SK-N-SH treated with all-trans-retinoic acid at 6 μM for 48 hours (cell line): ENCODE results near the gene MRAP.

Experiments used
- ATAC-seq: fragments of 200-7000 bp; cut with Tn5 transposase; 3 replicates; pipeline ENCODE4 v1.9.1; 2020; ENCODE audit warnings: mild to moderate bottlenecking, moderate library complexity
- ARNTL ChIP-seq: fragments of 450-650 bp; formaldehyde crosslinking; IDR thresholded peaks from 2 replicates; pipeline ENCODE4 v1.5.0; 2020; ENCODE audit warnings: low read depth, mild to moderate bottlenecking, moderate library complexity, borderline replicate concordance
- BACH2 ChIP-seq: fragments of 250-450 bp; sonication (Bioruptor Pico); IDR thresholded peaks from 2 replicates; pipeline ENCODE4 v1.9.0; 2021; ENCODE audit warnings: mild to moderate bottlenecking, borderline replicate concordance
- CSDC2 ChIP-seq: fragments of 250-450 bp; sonication (Bioruptor Pico); IDR thresholded peaks from 2 replicates; pipeline ENCODE4 v1.5.0; 2020; ENCODE audit warnings: mild to moderate bottlenecking, moderate library complexity
- ESRRG ChIP-seq: fragments of 250-450 bp; sonication (Bioruptor Pico); IDR thresholded peaks from 2 replicates; pipeline ENCODE4 v1.6.1; 2021; ENCODE audit warnings: mild to moderate bottlenecking
- GLIS3 ChIP-seq: fragments of 250-450 bp; sonication (Bioruptor Pico); IDR thresholded peaks from 2 replicates; pipeline ENCODE4 v1.5.0; 2020; ENCODE audit warnings: mild to moderate bottlenecking, moderate library complexity
- ISL1 ChIP-seq: fragments of 250-450 bp; sonication (Bioruptor Pico); IDR thresholded peaks from 2 replicates; pipeline ENCODE4 v2.1.2; 2022; ENCODE audit warnings: mild to moderate bottlenecking, moderate library complexity
- OSR1 ChIP-seq: fragments of 250-450 bp; sonication (Bioruptor Pico); IDR thresholded peaks from 2 replicates; pipeline ENCODE4 v1.8.0; 2022; ENCODE audit warnings: moderate library complexity, mild to moderate bottlenecking, inconsistent platforms
- PPARA ChIP-seq: fragments of 250-450 bp; sonication (Bioruptor Pico); IDR thresholded peaks from 2 replicates; pipeline ENCODE4 v1.5.0; 2020; ENCODE audit warnings: mild to moderate bottlenecking, borderline replicate concordance
- RARB ChIP-seq: fragments of 250-450 bp; sonication (Bioruptor Pico); IDR thresholded peaks from 2 replicates; pipeline ENCODE4 v1.8.0; 2021; ENCODE audit warnings: mild to moderate bottlenecking, moderate library complexity
- SNAI2 ChIP-seq: fragments of 250-450 bp; sonication (Bioruptor Pico); IDR thresholded peaks from 2 replicates; pipeline ENCODE4 v1.5.0; 2020; ENCODE audit warnings: mild to moderate bottlenecking, moderate library complexity
- TOX ChIP-seq: fragments of 250-450 bp; sonication (Bioruptor Pico); IDR thresholded peaks from 2 replicates; pipeline ENCODE4 v1.8.0; 2021; ENCODE audit warnings: mild to moderate bottlenecking, moderate library complexity, borderline replicate concordance
- ZC3H10 ChIP-seq: fragments of 250-450 bp; sonication (Bioruptor Pico); IDR thresholded peaks from 2 replicates; pipeline ENCODE4 v1.5.1; 2021; ENCODE audit warnings: mild to moderate bottlenecking, moderate library complexity
- ZFP3 ChIP-seq: fragments of 250-450 bp; sonication (Bioruptor Pico); IDR thresholded peaks from 2 replicates; pipeline ENCODE4 v1.5.0; 2020; ENCODE audit warnings: mild to moderate bottlenecking, moderate library complexity
- ZFP30 ChIP-seq: fragments of 450-650 bp; formaldehyde crosslinking; IDR thresholded peaks from 2 replicates; pipeline ENCODE4 v1.5.0; 2022; ENCODE audit warnings: mild to moderate bottlenecking, moderate library complexity
- ZNF565 ChIP-seq: fragments of 450-650 bp; formaldehyde crosslinking; conservative IDR thresholded peaks from 2 replicates; pipeline ENCODE4 v1.5.0; 2020; ENCODE audit warnings: low read depth, mild to moderate bottlenecking, moderate library complexity
- ZNF70 ChIP-seq: fragments of 450-650 bp; formaldehyde crosslinking; IDR thresholded peaks from 2 replicates; pipeline ENCODE4 v1.5.0; 2020; ENCODE audit warnings: mild to moderate bottlenecking, moderate library complexity
- ZNF8 ChIP-seq: fragments of 450-650 bp; formaldehyde crosslinking; IDR thresholded peaks from 2 replicates; pipeline ENCODE4 v1.5.0; 2020; ENCODE audit warnings: mild to moderate bottlenecking, moderate library complexity
- TF ChIP-seq, protein P1 (sequence below): fragments of 250-450 bp; sonication (Bioruptor Pico); IDR thresholded peaks from 2 replicates; pipeline ENCODE4 v1.5.1; 2021; ENCODE audit warnings: mild to moderate bottlenecking, moderate library complexity
- TF ChIP-seq, protein P2 (sequence below): fragments of 250-450 bp; sonication (Bioruptor Pico); IDR thresholded peaks from 2 replicates; pipeline ENCODE4 v1.8.0; 2020; ENCODE audit warnings: mild to moderate bottlenecking, moderate library complexity, borderline replicate concordance
- TF ChIP-seq, protein P3 (sequence below): fragments of 250-450 bp; sonication (Bioruptor Pico); IDR thresholded peaks from 2 replicates; pipeline ENCODE4 v1.5.1; 2020; ENCODE audit warnings: low read depth, mild to moderate bottlenecking, moderate library complexity
- TF ChIP-seq, protein P4 (sequence below): fragments of 250-450 bp; sonication (Bioruptor Pico); IDR thresholded peaks from 2 replicates; pipeline ENCODE4 v1.5.0; 2020; ENCODE audit warnings: mild to moderate bottlenecking, moderate library complexity

MRAP gene

DNA sequence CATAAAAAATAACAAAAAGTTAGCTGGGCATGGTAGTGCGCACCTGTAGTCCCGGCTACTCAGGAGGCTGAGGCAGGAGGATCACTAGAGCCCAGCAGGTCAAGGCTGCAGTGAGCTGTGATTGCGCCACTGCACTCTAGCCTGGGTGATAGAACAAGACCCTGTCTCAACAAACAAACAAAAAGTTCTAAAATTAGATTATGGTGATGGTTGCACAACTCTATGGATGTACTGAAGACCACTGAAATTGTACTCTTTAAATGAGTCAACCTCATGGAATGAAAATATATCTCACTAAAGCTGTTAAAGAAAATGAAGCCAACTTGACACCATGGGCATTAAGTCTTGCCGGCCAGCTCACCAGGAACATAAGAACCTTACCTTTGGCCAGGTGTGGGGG, 9.1 kb downstream of the MRAP start:
- ATAC-seq: no peak
- TF ChIP-seq ESRRG (CRISPR knock-in tag): no peak
- TF ChIP-seq ZC3H10 (CRISPR knock-in tag): no peak
- no peak for TF ChIP-seq TOX (CRISPR knock-in tag)
- TF ChIP-seq ISL1 (CRISPR knock-in tag): no peak
- no peak for TF ChIP-seq GLIS3 (CRISPR knock-in tag)
- no peak for TF ChIP-seq ZNF565 (CRISPR knock-in tag)
- TF ChIP-seq, protein P1, sequence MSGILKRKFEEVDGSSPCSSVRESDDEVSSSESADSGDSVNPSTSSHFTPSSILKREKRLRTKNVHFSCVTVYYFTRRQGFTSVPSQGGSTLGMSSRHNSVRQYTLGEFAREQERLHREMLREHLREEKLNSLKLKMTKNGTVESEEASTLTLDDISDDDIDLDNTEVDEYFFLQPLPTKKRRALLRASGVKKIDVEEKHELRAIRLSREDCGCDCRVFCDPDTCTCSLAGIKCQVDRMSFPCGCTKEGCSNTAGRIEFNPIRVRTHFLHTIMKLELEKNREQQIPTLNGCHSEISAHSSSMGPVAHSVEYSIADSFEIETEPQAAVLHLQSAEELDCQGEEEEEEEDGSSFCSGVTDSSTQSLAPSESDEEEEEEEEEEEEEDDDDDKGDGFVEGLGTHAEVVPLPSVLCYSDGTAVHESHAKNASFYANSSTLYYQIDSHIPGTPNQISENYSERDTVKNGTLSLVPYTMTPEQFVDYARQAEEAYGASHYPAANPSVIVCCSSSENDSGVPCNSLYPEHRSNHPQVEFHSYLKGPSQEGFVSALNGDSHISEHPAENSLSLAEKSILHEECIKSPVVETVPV: no peak
- no peak for TF ChIP-seq ARNTL (CRISPR knock-in tag)
- TF ChIP-seq RARB (CRISPR knock-in tag): no peak
- TF ChIP-seq, protein P2, sequence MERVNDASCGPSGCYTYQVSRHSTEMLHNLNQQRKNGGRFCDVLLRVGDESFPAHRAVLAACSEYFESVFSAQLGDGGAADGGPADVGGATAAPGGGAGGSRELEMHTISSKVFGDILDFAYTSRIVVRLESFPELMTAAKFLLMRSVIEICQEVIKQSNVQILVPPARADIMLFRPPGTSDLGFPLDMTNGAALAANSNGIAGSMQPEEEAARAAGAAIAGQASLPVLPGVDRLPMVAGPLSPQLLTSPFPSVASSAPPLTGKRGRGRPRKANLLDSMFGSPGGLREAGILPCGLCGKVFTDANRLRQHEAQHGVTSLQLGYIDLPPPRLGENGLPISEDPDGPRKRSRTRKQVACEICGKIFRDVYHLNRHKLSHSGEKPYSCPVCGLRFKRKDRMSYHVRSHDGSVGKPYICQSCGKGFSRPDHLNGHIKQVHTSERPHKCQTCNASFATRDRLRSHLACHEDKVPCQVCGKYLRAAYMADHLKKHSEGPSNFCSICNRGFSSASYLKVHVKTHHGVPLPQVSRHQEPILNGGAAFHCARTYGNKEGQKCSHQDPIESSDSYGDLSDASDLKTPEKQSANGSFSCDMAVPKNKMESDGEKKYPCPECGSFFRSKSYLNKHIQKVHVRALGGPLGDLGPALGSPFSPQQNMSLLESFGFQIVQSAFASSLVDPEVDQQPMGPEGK (CRISPR knock-in tag): no peak
- TF ChIP-seq, protein P3, sequence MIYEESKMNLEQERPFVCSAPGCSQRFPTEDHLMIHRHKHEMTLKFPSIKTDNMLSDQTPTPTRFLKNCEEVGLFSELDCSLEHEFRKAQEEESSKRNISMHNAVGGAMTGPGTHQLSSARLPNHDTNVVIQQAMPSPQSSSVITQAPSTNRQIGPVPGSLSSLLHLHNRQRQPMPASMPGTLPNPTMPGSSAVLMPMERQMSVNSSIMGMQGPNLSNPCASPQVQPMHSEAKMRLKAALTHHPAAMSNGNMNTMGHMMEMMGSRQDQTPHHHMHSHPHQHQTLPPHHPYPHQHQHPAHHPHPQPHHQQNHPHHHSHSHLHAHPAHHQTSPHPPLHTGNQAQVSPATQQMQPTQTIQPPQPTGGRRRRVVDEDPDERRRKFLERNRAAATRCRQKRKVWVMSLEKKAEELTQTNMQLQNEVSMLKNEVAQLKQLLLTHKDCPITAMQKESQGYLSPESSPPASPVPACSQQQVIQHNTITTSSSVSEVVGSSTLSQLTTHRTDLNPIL (CRISPR knock-in tag): no peak
- TF ChIP-seq SNAI2 (CRISPR knock-in tag): no peak
- TF ChIP-seq, protein P4, sequence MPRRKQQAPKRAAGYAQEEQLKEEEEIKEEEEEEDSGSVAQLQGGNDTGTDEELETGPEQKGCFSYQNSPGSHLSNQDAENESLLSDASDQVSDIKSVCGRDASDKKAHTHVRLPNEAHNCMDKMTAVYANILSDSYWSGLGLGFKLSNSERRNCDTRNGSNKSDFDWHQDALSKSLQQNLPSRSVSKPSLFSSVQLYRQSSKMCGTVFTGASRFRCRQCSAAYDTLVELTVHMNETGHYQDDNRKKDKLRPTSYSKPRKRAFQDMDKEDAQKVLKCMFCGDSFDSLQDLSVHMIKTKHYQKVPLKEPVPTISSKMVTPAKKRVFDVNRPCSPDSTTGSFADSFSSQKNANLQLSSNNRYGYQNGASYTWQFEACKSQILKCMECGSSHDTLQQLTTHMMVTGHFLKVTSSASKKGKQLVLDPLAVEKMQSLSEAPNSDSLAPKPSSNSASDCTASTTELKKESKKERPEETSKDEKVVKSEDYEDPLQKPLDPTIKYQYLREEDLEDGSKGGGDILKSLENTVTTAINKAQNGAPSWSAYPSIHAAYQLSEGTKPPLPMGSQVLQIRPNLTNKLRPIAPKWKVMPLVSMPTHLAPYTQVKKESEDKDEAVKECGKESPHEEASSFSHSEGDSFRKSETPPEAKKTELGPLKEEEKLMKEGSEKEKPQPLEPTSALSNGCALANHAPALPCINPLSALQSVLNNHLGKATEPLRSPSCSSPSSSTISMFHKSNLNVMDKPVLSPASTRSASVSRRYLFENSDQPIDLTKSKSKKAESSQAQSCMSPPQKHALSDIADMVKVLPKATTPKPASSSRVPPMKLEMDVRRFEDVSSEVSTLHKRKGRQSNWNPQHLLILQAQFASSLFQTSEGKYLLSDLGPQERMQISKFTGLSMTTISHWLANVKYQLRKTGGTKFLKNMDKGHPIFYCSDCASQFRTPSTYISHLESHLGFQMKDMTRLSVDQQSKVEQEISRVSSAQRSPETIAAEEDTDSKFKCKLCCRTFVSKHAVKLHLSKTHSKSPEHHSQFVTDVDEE (CRISPR knock-in tag): no peak
- TF ChIP-seq BACH2: no peak
- no peak for TF ChIP-seq ZFP30
- no peak for TF ChIP-seq CSDC2 (CRISPR knock-in tag)
- no peak for TF ChIP-seq ZNF70 (CRISPR knock-in tag)

DNA sequence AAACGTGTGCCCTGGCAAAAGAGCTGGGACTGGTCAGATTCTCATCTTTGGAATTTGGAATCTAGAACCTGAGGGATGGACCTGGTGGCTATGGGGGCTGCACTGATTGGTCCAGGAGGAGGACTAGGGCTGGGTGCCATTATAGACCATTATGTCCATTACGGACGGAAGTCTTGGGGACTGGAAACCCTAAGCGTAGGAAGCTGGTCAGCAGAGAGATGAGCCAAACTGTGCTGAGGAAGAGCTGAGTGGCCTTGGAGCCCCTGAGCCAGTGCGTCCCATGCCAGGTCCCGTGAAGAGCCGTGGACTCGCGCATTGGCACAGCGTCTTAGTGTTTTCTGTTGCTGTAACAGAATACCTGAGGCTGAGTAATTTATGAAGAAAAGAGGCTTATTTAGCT, 10.0 kb downstream of the MRAP start:
- TF ChIP-seq, protein P3 (CRISPR knock-in tag): no peak
- TF ChIP-seq ZNF565 (CRISPR knock-in tag) (no peak), ARNTL (CRISPR knock-in tag) (no peak), ZNF70 (CRISPR knock-in tag) (no peak), TOX (CRISPR knock-in tag) (no peak), ISL1 (CRISPR knock-in tag) (no peak), PPARA (no peak), GLIS3 (CRISPR knock-in tag) (no peak), RARB (CRISPR knock-in tag) (no peak), ESRRG (CRISPR knock-in tag) (no peak), SNAI2 (CRISPR knock-in tag) (no peak), ZFP3 (CRISPR knock-in tag) (no peak), CSDC2 (CRISPR knock-in tag) (no peak), OSR1 (CRISPR knock-in tag) (no peak), ZNF8 (CRISPR knock-in tag) (no peak)
- TF ChIP-seq, protein P2 (CRISPR knock-in tag): no peak
- TF ChIP-seq, protein P4 (CRISPR knock-in tag): no peak
- TF ChIP-seq, protein P1: no peak
- no peak for ATAC-seq
